Panc1 (cell line): ENCODE results near the gene VCPKMT. TPM values are rescaled to one million over a fixed set of nuclear protein-coding genes. Genes with fewer than 3 reads are reported as not detected.
A peak's percentile ranks its signal among the peaks of the same experiment; 100 is the strongest.

Experiments used
- ATAC-seq: fragments of 200-7000 bp; cut with Tn5 transposase; 2 replicates; pipeline ENCODE4 v1.9.1; 2020; ENCODE audit warnings: mild to moderate bottlenecking, moderate library complexity
- BruUV-seq: library from RNA; stranded (reverse); fragments of 400-500 nt; replicated peaks from 2 replicates; lab custom pipeline; 2021; lab: Mats Ljungman, UMichigan
- CTCF ChIA-PET: fragments of 300-600 bp; sonication (Branson Sonifier 250); formaldehyde crosslinking; loops from one replicate; lab custom pipeline; 2022; ENCODE audit warnings: antibody characterized with exemption; lab: Charles Lee
- POLR2A ChIA-PET: fragments of 300-600 bp; sonication (Branson Sonifier 250); formaldehyde crosslinking; loops from one replicate; lab custom pipeline; 2022; ENCODE audit warnings: antibody characterized with exemption; lab: Charles Lee
- DNase-seq: peaks from one replicate; pipeline ENCODE4 v3.0.0-alpha.2; 2010; ENCODE audit warnings: low read depth, low spot score
- H3K27ac ChIP-seq: 2 replicates; pipeline ENCODE4 v1.5.1; 2011; ENCODE audit warnings: mild to moderate bottlenecking, low read length, inconsistent platforms
- H3K27me3 ChIP-seq: fragments of 200-500 bp; sonication (Bioruptor generic); 2 replicates; pipeline ENCODE4 v1.6.0; 2014; ENCODE audit warnings: low read length, inconsistent platforms; ENCODE audit not compliant: control insufficient read depth, insufficient read depth
- H3K36me3 ChIP-seq: fragments of 200-500 bp; sonication (Bioruptor generic); 2 replicates; pipeline ENCODE4 v1.5.1; 2014; ENCODE audit warnings: inconsistent platforms, mild to moderate bottlenecking, low read length, moderate library complexity; ENCODE audit not compliant: control insufficient read depth, insufficient read depth
- H3K4me1 ChIP-seq: 2 replicates; pipeline ENCODE4 v1.5.1; 2011; ENCODE audit warnings: inconsistent platforms, mild to moderate bottlenecking, low read length, moderate library complexity; ENCODE audit not compliant: control insufficient read depth, insufficient read depth
- H3K4me3 ChIP-seq, 2 experiments: 2 replicates each; pipeline ENCODE4 v1.5.1; 2011 to 2012; ENCODE audit warnings: low read depth in 2 of 2, low read length in 2 of 2, mild to moderate bottlenecking in 2 of 2, inconsistent platforms in 1 of 2, moderate library complexity in 1 of 2
- H3K9me3 ChIP-seq: fragments of 200-500 bp; sonication (Bioruptor generic); 2 replicates; pipeline ENCODE4 v1.5.1; 2014; ENCODE audit warnings: low read depth, mild to moderate bottlenecking, inconsistent platforms, low read length, moderate library complexity; ENCODE audit not compliant: control insufficient read depth, insufficient read depth
- CTCF ChIP-seq: fragments of 450-650 bp; IDR thresholded peaks from 2 replicates; pipeline ENCODE4 v1.5.1; 2017; ENCODE audit warnings: mild to moderate bottlenecking
- POLR2AphosphoS5 ChIP-seq: IDR thresholded peaks from 2 replicates; pipeline ENCODE4 v1.6.1; 2012; ENCODE audit warnings: mild to moderate bottlenecking, low read depth, low read length, moderate library complexity
- REST ChIP-seq, 2 experiments: IDR thresholded peaks; 2 replicates each; pipeline ENCODE4 v1.6.1; 2011 to 2012; ENCODE audit warnings: low read depth in 2 of 2, control low read depth in 1 of 2, low read length in 1 of 2, mild to moderate bottlenecking in 1 of 2, moderate library complexity in 1 of 2; ENCODE audit not compliant: insufficient read depth in 1 of 2
- SIN3A ChIP-seq: IDR thresholded peaks from 2 replicates; pipeline ENCODE4 v1.6.1; 2012; ENCODE audit warnings: low read depth, mild to moderate bottlenecking, low read length, moderate library complexity, borderline replicate concordance; ENCODE audit not compliant: insufficient read depth
- TCF7L2 ChIP-seq: IDR thresholded peaks from 2 replicates; pipeline ENCODE4 v1.6.1; 2011; ENCODE audit warnings: mild to moderate bottlenecking, low read depth, low read length, inconsistent platforms
- in situ Hi-C: cut with HindIII; loops from 2 replicates; pipeline ENCODE4 v1.10.0; 2016; ENCODE audit warnings: low sequenced_read_pairs, low pct_unique_long_range_greater_than_20kb
- intact Hi-C: fragments of 100-400 bp; cut with micrococcal nuclease; formaldehyde crosslinking; loops from one replicate; pipeline ENCODE4 v1.10.0; 2022; ENCODE audit not compliant: unreplicated experiment
- total RNA-seq: library from RNA; stranded (reverse); gene quantifications from one replicate; pipeline ENCODE4 v1.2.1, GENCODE V29; 2021; ENCODE audit not compliant: unreplicated experiment

The VCPKMT gene
- total RNA-seq, 1 experiment from 2014 or later: 6.1 TPM

- BruUV-seq: no TSS peak
- ATAC-seq (peak; percentile 65), DNase-seq (no peak)
- no peak overlapping the region for H3K4me3 ChIP-seq
- in situ Hi-C loops: no loop called here
- H3K27me3 ChIP-seq: no peaks in the 10 kb centered on the region
- peaks cover 38% of the 10 kb centered on the region for H3K4me1 ChIP-seq
- peak overlapping the region; percentile 88 for H3K27ac ChIP-seq
- no peaks in the 10 kb centered on the region for H3K9me3 ChIP-seq
- ChIA-PET CTCF (interaction anchor here (0.7 kb wide), 2 partner anchors 18 to 91 kb away, joined by 3 to 5 read pairs; no protein-coding TSS in a partner anchor), POLR2A (interaction anchor here (0.6 kb wide), 1 partner anchor 372 kb away, joined by 12 read pairs; no protein-coding TSS in a partner anchor)
- intact Hi-C loops: loop anchor here (10.0 kb wide), 1 partner anchor 87 kb away; no protein-coding TSS in a partner anchor
- TF ChIP-seq REST (IDR thresholded peaks at IDR 0.05; ENCODE audit: insufficient read depth in 1 of 2, low read depth in 2 of 2, low read length in 1 of 2): no peak
- TF ChIP-seq POLR2AphosphoS5: no peak
- no peak for TF ChIP-seq CTCF
- no peak for TF ChIP-seq TCF7L2
- TF ChIP-seq SIN3A: no peak
- H3K36me3 ChIP-seq: no peaks in the 10 kb centered on the region
Observed at GRCh38 chr14:50061664-50062437, 54.5 kb downstream of the VCPKMT start.

- Histone ChIP-seq H3K27ac (peak overlapping the region; percentile 88), H3K4me3 (no peak overlapping the region), H3K27me3 (no peaks in the 10 kb centered on the region), H3K4me1 (peaks cover 38% of the 10 kb centered on the region), H3K36me3 (no peaks in the 10 kb centered on the region), H3K9me3 (no peaks in the 10 kb centered on the region)
- ChIA-PET CTCF (no interaction called here), POLR2A (interaction anchor here (0.6 to 1.1 kb wide), 3 partner anchors 20 to 371 kb away, joined by 3 to 12 read pairs (median 4); partner anchors contain the start of gene VCPKMT)
- DNase-seq (no peak), ATAC-seq (peak; percentile 55)
- in situ Hi-C loops: no loop called here
- TF ChIP-seq POLR2AphosphoS5 (no peak), TCF7L2 (no peak), SIN3A (no peak), CTCF (no peak), REST (IDR thresholded peaks at IDR 0.05; ENCODE audit: insufficient read depth in 1 of 2, low read depth in 2 of 2, low read length in 1 of 2) (no peak)
- no TSS peak for BruUV-seq
- intact Hi-C loops: loop anchor here (10.0 kb wide), 1 partner anchor 86 kb away; no protein-coding TSS in a partner anchor
Observed at GRCh38 chr14:50060871-50061663, 55.3 kb downstream of the VCPKMT start.
